ENCODE measurements around the gene WDFY4. TPM values are rescaled to one million over a fixed set of nuclear protein-coding genes. Genes with fewer than 3 reads are reported as not detected.

Gene WDFY4
- polyA plus RNA-seq, 3 donors, result 0.34 to 2.1 (median 0.54) TPM

DNA sequence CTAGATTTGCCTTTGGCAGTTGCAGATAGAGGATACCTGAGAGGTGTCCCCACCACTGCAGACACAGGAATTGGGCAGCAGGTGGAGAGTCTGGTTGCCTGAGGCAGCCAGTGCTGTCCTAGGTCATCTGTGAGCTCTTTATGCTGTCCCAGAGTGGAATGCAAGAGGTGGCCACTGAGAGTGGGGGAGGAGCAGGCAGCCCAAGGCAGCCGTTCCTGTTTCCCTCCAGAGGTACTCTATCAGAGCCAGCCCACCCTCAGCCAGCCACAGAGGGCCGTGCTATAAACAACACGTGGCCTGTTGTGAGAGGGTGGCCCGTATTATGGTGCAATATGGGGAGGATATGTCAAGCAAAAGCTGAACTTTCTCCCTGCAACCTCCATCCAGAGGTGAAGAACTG lies 246.5 kb downstream of the WDFY4 start:
- WGBS, 3 donors, result 34 to 37% (median 36%) methylated on average over 4 of the region's 4 CpGs
- no peak overlapping the region for H3K27ac ChIP-seq (ENCODE audit: low read depth, low read length)

DNA sequence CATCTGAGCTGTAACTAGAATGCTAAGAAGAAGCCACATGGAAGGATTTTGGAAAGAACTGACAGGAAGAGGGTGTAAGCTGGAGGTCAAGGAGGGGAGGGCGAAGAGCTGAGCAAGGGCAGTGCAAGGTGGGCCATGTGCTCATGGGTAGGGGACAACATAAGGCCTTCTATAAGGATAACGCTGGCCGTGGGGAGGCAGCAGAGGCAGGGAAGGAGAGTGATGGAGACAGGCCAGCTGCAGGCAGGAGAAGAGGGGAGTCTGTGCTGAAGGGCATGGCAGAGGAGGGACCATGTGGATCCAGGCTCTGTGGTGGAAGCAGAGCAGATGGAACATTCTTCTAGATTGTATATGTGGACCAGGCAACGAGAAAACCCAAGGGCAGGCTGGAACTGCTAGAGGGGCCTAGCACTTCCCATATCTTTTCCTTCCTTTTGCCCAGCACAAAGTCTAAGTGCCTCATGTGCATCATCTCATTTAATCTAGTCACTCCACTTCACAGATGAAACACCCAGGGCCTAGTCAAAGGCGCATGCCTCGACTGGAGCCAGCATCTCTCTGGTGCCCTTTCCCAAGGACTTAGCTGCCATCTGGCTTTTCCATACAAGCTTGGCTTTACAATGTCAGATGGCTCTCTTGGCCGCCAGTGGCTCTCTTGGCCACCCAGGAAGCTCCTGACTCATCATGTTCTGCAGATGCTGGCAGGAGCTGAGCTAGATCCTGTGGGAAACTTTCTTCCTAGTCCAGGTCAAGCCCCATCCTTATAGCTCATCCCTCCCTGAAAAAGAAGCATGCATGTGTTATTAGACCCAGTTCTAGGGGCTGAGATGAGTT lies 248.4 kb downstream of the WDFY4 start:
- 85 to 94% (median 91%) methylated on average over 7 of the region's 7 CpGs for WGBS, 3 donors
- no peak overlapping the region for H3K27ac ChIP-seq (ENCODE audit: low read depth, low read length)

DNA sequence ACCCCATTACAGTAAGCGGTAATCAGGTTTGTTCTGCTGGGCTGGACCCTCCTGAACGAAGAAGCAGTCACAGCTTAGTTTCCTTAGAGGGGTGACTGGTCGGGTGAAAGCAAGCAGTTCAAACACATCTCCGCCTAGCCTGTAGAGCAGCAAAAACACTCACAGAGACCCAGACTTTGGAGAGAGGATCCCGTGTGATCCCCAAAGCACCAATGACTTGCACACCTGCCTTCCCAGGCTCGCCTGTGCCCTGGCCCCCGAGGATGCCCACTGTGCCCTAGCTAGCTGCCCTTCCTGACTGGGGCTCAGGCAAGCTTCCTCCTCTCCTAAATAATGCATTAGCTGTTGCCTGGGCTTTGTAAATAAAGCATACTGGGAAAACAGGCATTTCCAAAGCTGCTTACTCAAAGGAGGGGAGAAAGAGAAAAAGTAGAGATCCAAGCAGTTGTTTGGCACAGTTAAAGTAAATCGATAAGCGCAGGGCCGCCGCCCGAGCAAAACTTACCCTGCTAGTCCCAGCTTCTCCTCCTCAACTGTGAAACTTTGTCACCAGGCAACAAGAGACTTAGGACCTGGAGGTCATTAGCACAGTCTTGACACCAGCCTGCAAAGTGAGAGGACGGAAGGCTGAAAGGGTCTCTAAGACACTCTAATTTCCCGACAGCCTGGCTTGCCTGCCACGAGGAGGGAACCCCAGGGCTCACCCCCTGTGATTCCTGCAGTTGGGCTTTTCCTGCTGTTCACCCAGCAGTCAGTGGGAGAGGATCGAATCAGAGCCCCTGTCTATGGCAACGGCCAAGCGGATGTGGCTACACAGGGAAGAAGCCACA lies 250.2 kb downstream of the WDFY4 start:
- no peak overlapping the region for H3K27ac ChIP-seq (ENCODE audit: low read depth, low read length)
- 31 to 69% (median 67%) methylated on average over 18 of the region's 18 CpGs for whole genome bisulfite sequencing, 3 donors

- H3K27ac ChIP-seq (ENCODE audit: low read depth, low read length), result no peak overlapping the region
Measured at GRCh38 chr10:48935577-48935976, 250.9 kb downstream of the WDFY4 start.

DNA sequence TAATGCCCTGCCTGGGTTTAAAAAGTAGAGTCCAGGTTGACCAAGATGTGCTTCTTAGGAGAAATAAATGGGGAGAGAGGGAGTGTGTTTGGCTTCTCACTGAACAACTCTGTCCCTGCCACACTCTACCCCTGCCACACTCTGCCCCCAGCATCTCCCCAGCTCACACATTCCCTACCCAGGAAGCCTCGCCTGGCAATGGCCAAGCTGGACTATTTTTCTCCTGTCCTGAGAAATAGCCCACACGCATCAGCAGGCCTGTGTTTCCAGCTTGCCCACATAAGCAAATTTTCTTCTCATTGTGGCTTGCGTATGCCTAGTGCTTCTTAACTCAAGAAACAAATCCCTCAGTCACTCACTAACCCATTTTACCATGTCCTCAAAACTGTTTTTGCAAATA lies 253.1 kb downstream of the WDFY4 start:
- no peak overlapping the region for H3K27ac ChIP-seq (ENCODE audit: low read depth, low read length)
- WGBS, 3 donors, result 93 to 96% (median 93%) methylated on average over 3 of the region's 3 CpGs

GRCh38 chr10:48938281-48938680 lies 253.6 kb downstream of the WDFY4 start:
- 83 to 100% (median 89%) methylated on average over 2 of the region's 2 CpGs for WGBS, 3 donors
- H3K27ac ChIP-seq (ENCODE audit: low read depth, low read length), result no peak overlapping the region

DNA sequence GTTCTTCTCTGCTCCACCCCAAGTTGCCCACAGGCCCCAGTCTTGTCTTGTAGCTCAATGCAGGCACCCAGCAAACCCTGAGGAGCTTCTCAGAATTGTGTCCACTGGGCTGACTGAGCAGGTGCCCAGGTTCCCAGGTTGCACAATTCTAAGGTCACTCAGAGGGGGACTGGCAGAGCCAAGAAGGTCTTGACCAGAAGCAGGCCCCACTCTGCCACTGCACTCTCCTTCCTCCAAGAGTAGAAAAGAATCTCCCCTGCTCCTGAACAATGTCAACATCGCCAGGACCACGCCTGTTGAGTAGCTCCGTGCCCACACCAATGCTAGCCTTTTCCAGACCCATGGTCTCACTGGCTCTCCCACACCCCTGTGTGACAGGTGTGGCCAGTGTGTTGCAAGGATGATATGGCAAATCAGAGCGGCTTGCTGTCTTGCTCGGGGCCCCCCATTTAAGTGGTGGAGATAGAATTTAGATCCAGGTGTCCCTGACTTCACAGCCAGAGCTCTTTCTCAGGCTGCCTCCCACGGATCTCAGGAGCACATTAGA lies 254.4 kb downstream of the WDFY4 start:
- WGBS, 3 donors, result 65 to 77% (median 75%) methylated on average over 6 of the region's 6 CpGs
- H3K27ac ChIP-seq (ENCODE audit: low read depth, low read length), result no peak overlapping the region

- WGBS, 3 donors, result 85 to 96% (median 95%) methylated on average over 2 of the region's 2 CpGs
- no peak within 1 kb of the TSS for H3K27ac ChIP-seq (ENCODE audit: low read depth, low read length)
Measured at GRCh38 chr10:48939790-48940325, 255.2 kb downstream of the WDFY4 start, which contains the start of gene LRRC18. LRRC18 (minus strand) TSS chr10:48939840; CDS start chr10:48914155, 25,685 bp downstream.

DNA sequence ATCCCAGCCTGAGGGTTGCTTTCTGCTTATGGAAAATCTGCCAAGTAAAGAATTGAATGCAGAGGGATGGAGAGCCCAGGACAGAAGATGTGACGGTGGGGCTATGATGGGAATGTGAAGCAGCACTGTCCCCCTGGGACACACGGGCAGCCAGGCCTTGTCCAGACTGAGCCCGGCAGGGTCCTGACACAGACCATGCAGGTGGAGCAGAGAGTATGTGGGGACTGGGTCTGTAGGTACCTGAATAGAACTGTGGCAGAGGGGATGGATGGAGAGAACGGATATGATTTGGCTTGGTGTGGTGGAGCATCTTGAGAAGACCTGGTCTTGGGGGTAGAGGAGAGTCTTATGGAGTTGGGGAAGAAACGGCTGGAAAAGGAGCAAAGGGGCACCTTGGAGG lies 255.7 kb downstream of the WDFY4 start:
- WGBS, 3 donors, result 76 to 94% (median 92%) methylated on average over 5 of the region's 5 CpGs
- no peak overlapping the region for H3K27ac ChIP-seq (ENCODE audit: low read depth, low read length)

DNA sequence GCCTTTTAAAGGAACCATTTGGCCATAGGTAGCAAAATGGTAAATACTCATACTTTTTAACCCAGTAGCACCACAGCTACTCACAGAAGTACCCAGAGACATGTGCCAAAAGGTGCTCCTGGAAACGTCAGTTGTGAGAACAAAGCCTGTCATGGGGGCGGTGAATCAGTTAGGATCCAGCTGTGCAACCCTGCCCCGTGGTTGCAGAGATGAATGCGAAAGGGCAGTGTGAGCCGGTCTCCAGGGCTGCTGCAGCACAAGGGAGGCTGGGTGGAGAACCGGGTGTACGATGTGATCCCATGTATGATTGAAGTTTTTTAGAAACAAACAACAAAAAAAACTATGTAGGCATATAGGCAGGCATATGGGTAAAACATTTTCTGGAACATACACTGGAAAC lies 256.3 kb downstream of the WDFY4 start:
- WGBS, 3 donors, result 56 to 84% (median 77%) methylated on average over 7 of the region's 7 CpGs

DNA sequence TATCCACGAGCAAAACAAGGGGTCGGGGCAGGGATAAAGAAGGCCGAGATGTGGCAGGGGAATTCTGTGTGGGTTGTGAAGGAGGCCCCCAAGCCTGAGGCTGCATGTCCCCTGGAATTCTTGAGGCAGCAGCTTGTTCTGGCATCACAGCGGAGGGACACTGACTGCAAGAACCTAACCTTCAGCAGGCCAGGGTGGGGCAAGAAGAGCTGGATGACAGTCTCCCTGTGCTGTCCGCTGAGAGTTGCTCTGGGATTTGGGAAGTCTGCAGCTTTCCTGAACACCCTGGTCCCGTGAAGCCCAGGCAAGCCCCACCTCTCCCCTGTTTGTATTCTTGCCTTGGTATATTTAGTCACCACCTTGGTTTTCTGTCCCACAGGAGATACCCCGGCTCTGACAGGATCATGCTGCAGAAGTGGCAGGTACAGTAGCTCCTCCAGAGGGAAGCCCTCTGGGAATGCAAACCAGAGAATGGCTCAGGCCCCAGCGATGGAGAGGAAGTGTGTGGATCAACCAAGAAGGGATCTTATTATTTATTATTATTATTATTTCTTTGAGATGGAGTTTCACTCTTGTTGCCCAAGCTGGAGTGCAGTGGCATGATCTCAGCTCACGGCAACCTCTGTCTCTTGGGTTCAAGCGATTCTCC lies 256.9 kb downstream of the WDFY4 start:
- no peak overlapping the region for H3K27ac ChIP-seq (ENCODE audit: low read depth, low read length)
- 73 to 90% (median 89%) methylated on average over 10 of the region's 10 CpGs for WGBS, 3 donors

More for the DNA sequence above, 256.3 kb downstream of the WDFY4 start:
- H3K27ac ChIP-seq (ENCODE audit: low read depth, low read length), result no peak overlapping the region

DNA sequence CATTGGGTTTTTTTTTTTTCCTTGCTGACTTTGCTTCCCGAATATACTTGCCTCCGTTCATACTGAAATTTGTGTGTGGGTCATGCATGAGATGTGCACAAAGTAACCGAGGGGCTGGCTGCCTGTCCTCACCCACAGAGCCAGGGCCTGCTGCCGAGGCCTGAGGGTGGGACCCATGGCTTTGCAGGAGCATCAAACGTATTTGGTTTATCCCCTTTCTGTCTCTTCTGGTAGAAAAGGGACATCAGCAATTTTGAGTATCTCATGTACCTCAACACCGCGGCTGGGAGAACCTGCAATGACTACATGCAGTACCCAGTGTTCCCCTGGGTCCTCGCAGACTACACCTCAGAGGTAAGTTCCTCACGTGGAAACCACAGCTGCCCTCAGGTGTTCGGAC lies 258.4 kb downstream of the WDFY4 start:
- 84 to 94% (median 94%) methylated on average over 10 of the region's 10 CpGs for WGBS, 3 donors
- H3K27ac ChIP-seq (ENCODE audit: low read depth, low read length), result no peak overlapping the region

DNA sequence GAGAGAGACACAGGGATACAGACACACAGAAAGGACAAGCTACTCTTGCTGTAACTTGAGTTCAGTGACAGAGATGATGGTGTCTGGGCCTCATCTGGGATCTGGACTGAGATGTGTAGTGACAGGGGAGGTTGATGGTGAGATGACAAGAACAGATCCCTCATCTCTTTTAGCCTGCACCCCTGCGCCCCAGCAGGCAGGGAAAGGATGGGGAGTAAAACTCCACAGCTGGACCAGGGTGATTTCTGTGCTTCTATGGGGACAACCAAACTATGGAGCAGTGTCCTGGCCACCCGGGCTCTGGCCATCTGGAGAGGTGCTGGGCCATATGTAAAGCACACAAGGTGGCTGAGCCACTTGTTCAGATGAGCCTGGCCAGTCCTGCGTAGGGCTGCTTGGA lies 259.5 kb downstream of the WDFY4 start:
- 80 to 96% (median 93%) methylated on average over 3 of the region's 3 CpGs for WGBS, 3 donors
- no peak overlapping the region for H3K27ac ChIP-seq (ENCODE audit: low read depth, low read length)

DNA sequence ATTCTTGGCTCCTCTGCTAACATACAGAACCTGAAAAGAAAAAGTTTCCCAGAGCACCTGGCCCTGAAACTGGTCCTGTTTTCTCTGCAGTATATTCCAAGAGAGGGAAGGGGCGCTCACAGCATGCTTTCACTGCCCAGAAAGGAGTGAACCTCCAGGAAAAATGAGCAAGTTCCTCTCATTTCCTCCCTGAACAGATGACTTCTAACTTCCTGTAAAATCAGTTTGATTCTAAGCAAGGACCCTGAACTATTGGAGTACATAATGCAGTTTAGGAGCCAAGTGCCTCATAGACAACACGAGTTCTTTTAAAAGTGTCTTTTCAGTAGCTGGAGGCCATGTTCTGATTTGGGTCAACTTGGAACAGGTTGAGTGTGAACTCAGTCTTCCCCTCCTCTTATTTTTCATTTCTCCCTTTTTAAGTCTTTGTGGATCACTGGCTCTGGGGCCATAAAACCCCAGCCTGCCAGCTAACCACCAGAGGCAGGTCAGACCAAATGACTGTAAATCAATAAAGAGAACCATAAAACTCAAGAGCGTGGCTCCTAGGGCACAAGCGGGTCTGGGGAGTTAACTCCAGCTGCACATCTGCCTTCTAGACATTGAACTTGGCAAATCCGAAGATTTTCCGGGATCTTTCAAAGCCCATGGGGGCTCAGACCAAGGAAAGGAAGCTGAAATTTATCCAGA lies 260.9 kb downstream of the WDFY4 start:
- WGBS, 3 donors, result 62 to 83% (median 72%) methylated on average over 6 of the region's 6 CpGs
- H3K27ac ChIP-seq (ENCODE audit: low read depth, low read length), result no peak overlapping the region

GRCh38 chr10:48946332-48946731 lies 261.7 kb downstream of the WDFY4 start:
- H3K27ac ChIP-seq (ENCODE audit: low read depth, low read length), result no peak overlapping the region
- WGBS, 3 donors, result 76 to 94% (median 93%) methylated on average over 5 of the region's 5 CpGs

DNA sequence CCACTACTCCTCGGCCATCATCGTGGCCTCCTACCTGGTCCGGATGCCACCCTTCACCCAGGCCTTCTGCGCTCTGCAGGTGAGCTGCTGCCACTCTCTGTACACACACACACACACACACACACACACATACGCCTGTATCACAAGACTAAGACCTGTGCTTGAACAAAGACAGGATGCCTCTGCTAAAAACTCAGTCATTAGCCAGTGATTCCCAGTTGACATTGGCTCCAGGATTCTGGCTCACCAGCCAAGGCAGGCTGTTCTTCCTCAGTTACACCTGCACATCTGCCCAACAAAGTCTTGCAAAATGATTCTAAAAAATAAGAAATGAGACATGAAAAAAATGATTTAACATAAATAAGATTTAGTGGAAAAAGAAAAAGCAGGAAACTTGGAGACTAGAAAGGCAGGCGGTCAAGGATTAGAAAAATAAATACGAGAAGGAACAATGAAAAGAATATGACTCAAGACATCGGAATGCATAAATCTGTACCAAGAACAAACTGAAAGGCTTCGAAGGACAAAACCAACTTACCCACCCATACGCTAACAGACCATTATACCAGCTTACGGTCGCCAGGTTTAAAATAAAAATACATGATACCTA lies 262.3 kb downstream of the WDFY4 start:
- 83 to 91% (median 89%) methylated on average over 12 of the region's 12 CpGs for WGBS, 3 donors
- H3K27ac ChIP-seq (ENCODE audit: low read depth, low read length), result no peak overlapping the region

- 58 to 69% (median 62%) methylated on average over 10 of the region's 10 CpGs for WGBS, 3 donors
- no peak overlapping the region for H3K27ac ChIP-seq (ENCODE audit: low read depth, low read length)
Measured at GRCh38 chr10:48947690-48948469, 263.2 kb downstream of the WDFY4 start.
